IMR-90 (cell line): ENCODE measurements around the gene SPATA21. TPM values are rescaled to one million over a fixed set of nuclear protein-coding genes. Genes with fewer than 3 reads are reported as not detected.

Experiments used
- ATAC-seq: fragments of 200-7000 bp; cut with Tn5 transposase; 2 replicates; pipeline ENCODE4 v1.9.1; 2020; ENCODE audit warnings: low read depth, mild to moderate bottlenecking, moderate library complexity
- BruUV-seq: library from RNA; stranded (reverse); fragments of 400-500 nt; replicated peaks from 2 replicates; lab custom pipeline; 2021; lab: Mats Ljungman, UMichigan
- CTCF ChIA-PET: fragments of 300-600 bp; formaldehyde crosslinking; extraction: SDS; loops from one replicate; lab custom pipeline; 2021; ENCODE audit warnings: antibody characterized with exemption; lab: Yijun Ruan, JAX
- POLR2A ChIA-PET: fragments of 300-600 bp; sonication (Branson Sonifier 250); formaldehyde crosslinking; loops from one replicate; lab custom pipeline; 2022; ENCODE audit warnings: antibody characterized with exemption; ENCODE audit not compliant: unreplicated experiment; lab: Charles Lee
- DNase-seq: peaks from one replicate; pipeline ENCODE4 v3.0.0; 2013
- H2AFZ ChIP-seq: replicated peaks from 2 replicates; pipeline ENCODE3; 2013; ENCODE audit warnings: low read length, mild to moderate bottlenecking; ENCODE audit not compliant: poor library complexity
- H2AK5ac ChIP-seq: 2 replicates; pipeline ENCODE4 v1.6.1; 2013; ENCODE audit warnings: low read depth, low read length, inconsistent platforms
- H2AK9ac ChIP-seq: replicated peaks from 2 replicates; pipeline ENCODE3; 2013; ENCODE audit warnings: mild to moderate bottlenecking, low read depth, low read length, moderate library complexity; ENCODE audit not compliant: poor library complexity
- H2BK120ac ChIP-seq: 2 replicates; pipeline ENCODE4 v1.6.1; 2013; ENCODE audit warnings: low read depth, low read length, inconsistent platforms
- H2BK15ac ChIP-seq: 3 replicates; pipeline ENCODE4 v1.6.1; 2013; ENCODE audit warnings: low read depth, low read length, inconsistent platforms
- H2BK20ac ChIP-seq: 2 replicates; pipeline ENCODE4 v1.6.1; 2013; ENCODE audit warnings: low read depth, mild to moderate bottlenecking, inconsistent platforms, low read length, moderate library complexity
- H2BK5ac ChIP-seq: 2 replicates; pipeline ENCODE4 v1.6.1; 2013; ENCODE audit warnings: mild to moderate bottlenecking, low read depth, low read length, inconsistent platforms; ENCODE audit not compliant: poor library complexity, severe bottlenecking
- H3K14ac ChIP-seq: replicated peaks from 2 replicates; pipeline ENCODE4 v1.6.1; 2013; ENCODE audit warnings: low read depth, low read length, inconsistent platforms
- H3K18ac ChIP-seq: 2 replicates; pipeline ENCODE4 v1.6.1; 2013; ENCODE audit warnings: low read depth, low read length, control low read depth
- H3K23ac ChIP-seq: 2 replicates; pipeline ENCODE4 v1.6.1; 2013; ENCODE audit warnings: low read depth, low read length, inconsistent platforms
- H3K27ac ChIP-seq: 2 replicates; pipeline ENCODE4 v1.5.1; 2013; ENCODE audit warnings: mild to moderate bottlenecking, control low read depth, low read length; ENCODE audit not compliant: insufficient read depth
- H3K27me3 ChIP-seq: 2 replicates; pipeline ENCODE4 v1.6.1; 2013; ENCODE audit warnings: low read length; ENCODE audit not compliant: control insufficient read depth, insufficient read depth
- H3K36me3 ChIP-seq: 2 replicates; pipeline ENCODE4 v1.6.1; 2013; ENCODE audit warnings: low read length, mixed read lengths; ENCODE audit not compliant: control insufficient read depth, insufficient read depth
- H3K4ac ChIP-seq: 2 replicates; pipeline ENCODE4 v1.6.1; 2013; ENCODE audit warnings: low read depth, low read length, inconsistent platforms
- H3K4me1 ChIP-seq: 2 replicates; pipeline ENCODE4 v1.6.1; 2013; ENCODE audit warnings: low read length, mixed read lengths; ENCODE audit not compliant: control insufficient read depth, insufficient read depth
- H3K4me2 ChIP-seq: 2 replicates; pipeline ENCODE4 v1.6.1; 2013; ENCODE audit warnings: low read depth, mild to moderate bottlenecking, control low read depth, low read length, moderate library complexity
- H3K4me3 ChIP-seq: 2 replicates; pipeline ENCODE4 v1.5.1; 2013; ENCODE audit warnings: low read depth, mild to moderate bottlenecking, control low read depth, low read length, moderate library complexity; ENCODE audit not compliant: insufficient read depth
- H3K56ac ChIP-seq: 2 replicates; pipeline ENCODE4 v1.6.1; 2013; ENCODE audit warnings: low read length, inconsistent platforms; ENCODE audit not compliant: insufficient read depth; ENCODE audit errors: extremely low read depth
- H3K79me1 ChIP-seq, 2 experiments: 2 replicates each; pipeline ENCODE4 v1.6.1; 2013; ENCODE audit warnings: low read length in 2 of 2, inconsistent platforms in 1 of 2, low read depth in 1 of 2
- H3K9ac ChIP-seq: 2 replicates; pipeline ENCODE4 v1.6.1; 2013; ENCODE audit warnings: low read depth, low read length, control low read depth
- H3K9me1 ChIP-seq: 2 replicates; pipeline ENCODE4 v1.6.1; 2013; ENCODE audit warnings: low read length, inconsistent platforms; ENCODE audit not compliant: insufficient read depth
- H3K9me3 ChIP-seq: 2 replicates; pipeline ENCODE4 v1.6.1; 2013; ENCODE audit warnings: low read length; ENCODE audit not compliant: control insufficient read depth, insufficient read depth
- H4K20me1 ChIP-seq: 2 replicates; pipeline ENCODE4 v1.6.1; 2013; ENCODE audit warnings: low read length, inconsistent platforms; ENCODE audit not compliant: insufficient read depth
- H4K5ac ChIP-seq: 2 replicates; pipeline ENCODE4 v1.6.1; 2013; ENCODE audit warnings: mild to moderate bottlenecking, low read depth, low read length, control low read depth
- H4K8ac ChIP-seq, 2 experiments: 2 replicates each; pipeline ENCODE4 v1.6.1; 2013; ENCODE audit warnings: low read depth in 2 of 2, low read length in 2 of 2, control low read depth in 1 of 2, inconsistent platforms in 1 of 2
- H4K91ac ChIP-seq: 2 replicates; pipeline ENCODE4 v1.6.1; 2013; ENCODE audit warnings: low read depth, low read length, inconsistent platforms; ENCODE audit not compliant: insufficient read depth
- BHLHE40 ChIP-seq: fragments of 150-350 bp; IDR thresholded peaks from 2 replicates; pipeline ENCODE4 v1.6.1; 2016; ENCODE audit warnings: mild to moderate bottlenecking, low read depth, low read length
- MAFK ChIP-seq: IDR thresholded peaks from 2 replicates; pipeline ENCODE4 v1.6.1; 2012; ENCODE audit warnings: low read depth, low read length, improper control_type of control experiment
- MAZ ChIP-seq: IDR thresholded peaks from 2 replicates; pipeline ENCODE4 v1.6.1; 2012; ENCODE audit warnings: low read depth, mild to moderate bottlenecking, low read length, improper control_type of control experiment, moderate library complexity, borderline replicate concordance
- RCOR1 ChIP-seq: IDR thresholded peaks from 2 replicates; pipeline ENCODE4 v1.6.1; 2012; ENCODE audit warnings: mild to moderate bottlenecking, low read length, improper control_type of control experiment; ENCODE audit not compliant: insufficient replicate concordance
- RFX5 ChIP-seq: IDR thresholded peaks from 2 replicates; pipeline ENCODE4 v1.8.0; 2012; ENCODE audit warnings: low read depth, mild to moderate bottlenecking, low read length, moderate library complexity
- USF2 ChIP-seq: fragments of 150-350 bp; IDR thresholded peaks from 2 replicates; pipeline ENCODE4 v1.6.1; 2017; ENCODE audit warnings: mild to moderate bottlenecking, antibody characterized with exemption, low read length, low read depth
- WGBS, 2 experiments: methylation state at CpG; one replicate each; pipeline versions ENCODE4 v1.1.5 to v1.1.7; 2013; ENCODE audit warnings: missing lambda C conversion rate in 2 of 2; ENCODE audit not compliant: insufficient read length in 1 of 2; ENCODE audit errors: extremely low coverage in 2 of 2; 5-methylcytosine and 5-hydroxymethylcytosine counted together
- dilution Hi-C: fragments of 300-500 bp; cut with HindIII; formaldehyde crosslinking; loops from one replicate; pipeline ENCODE4 v1.14.3; 2018; ENCODE audit warnings: low sequenced_read_pairs; ENCODE audit not compliant: unreplicated experiment
- in situ Hi-C: fragments of 300-500 bp; cut with MboI; formaldehyde crosslinking; loops from 3 replicates; pipeline ENCODE4 v1.14.3; 2019; ENCODE audit warnings: low sequenced_read_pairs, inconsistent platforms, mixed read lengths
- intact Hi-C: fragments of 100-400 bp; cut with micrococcal nuclease; formaldehyde crosslinking; loops from 2 replicates; pipeline ENCODE4 v1.10.0; 2022
- polyA plus RNA-seq, 3 experiments: library from polyadenylated mRNA; depleted of rRNA; stranded (reverse); fragments of >200 nt; gene quantifications; 2 replicates each; pipeline ENCODE4 v1.2.3, GENCODE V29; 2012; ENCODE audit warnings: low replicate concordance in 1 of 3
- total RNA-seq: library from RNA; depleted of rRNA; stranded (reverse); fragments of >200 nt; gene quantifications from 2 replicates; pipeline ENCODE4 v1.2.3, GENCODE V29; 2012

Gene SPATA21
- total and polyA plus RNA-seq, 2 of the 4 experiments (the other 2 are of a cell fraction): not detected

- no peak overlapping the region for H4K8ac ChIP-seq
- intact Hi-C loops (no loop called here), in situ Hi-C loops (no loop called here), dilution Hi-C loops (no loop called here)
- H3K27ac ChIP-seq: no peak overlapping the region
- POLR2A ChIA-PET: no interaction called here
- no peak overlapping the region for H4K5ac ChIP-seq
- DNase-seq (no peak), ATAC-seq (no peak)
- H3K9me1 ChIP-seq: no peaks in the 10 kb centered on the region
- no peak overlapping the region for H2BK20ac ChIP-seq
- H3K4me3 ChIP-seq: no peak overlapping the region
- no peaks in the 10 kb centered on the region for H4K20me1 ChIP-seq
- no peak overlapping the region for H3K56ac ChIP-seq
- H3K4ac ChIP-seq: no peak overlapping the region
- H2AK9ac ChIP-seq: no peak overlapping the region
- no peak overlapping the region for H2BK15ac ChIP-seq
- H3K14ac ChIP-seq: no peak overlapping the region
- no peak overlapping the region for H4K91ac ChIP-seq
- no peak overlapping the region for H3K18ac ChIP-seq
- no peak overlapping the region for H2AK5ac ChIP-seq
- CTCF ChIA-PET: no interaction called here
- H3K9me3 ChIP-seq: no peaks in the 10 kb centered on the region
- no peak overlapping the region for H3K4me2 ChIP-seq
- 75% methylated on average over 1 of the region's 3 CpGs; no CpG with 5 or more reads in 1 of the 2 experiments for WGBS, 2 experiments
- no peak overlapping the region for H2BK120ac ChIP-seq
- H2AFZ ChIP-seq: no peak overlapping the region
- BruUV-seq: no TSS peak
- no peak for TF ChIP-seq RCOR1
- TF ChIP-seq MAZ: no peak
- no peak for TF ChIP-seq MAFK
- TF ChIP-seq BHLHE40: no peak
- TF ChIP-seq USF2: no peak
- TF ChIP-seq RFX5: no peak
- no peaks in the 10 kb centered on the region for H3K79me1 ChIP-seq
- no peak overlapping the region for H3K9ac ChIP-seq
- no peaks in the 10 kb centered on the region for H3K36me3 ChIP-seq
- no peaks in the 10 kb centered on the region for H3K4me1 ChIP-seq
- H2BK5ac ChIP-seq: no peak overlapping the region
- peaks cover 3% of the 10 kb centered on the region; the same call in 1 of the 2 replicates for H3K27me3 ChIP-seq
- no peak overlapping the region for H3K23ac ChIP-seq
Measured at GRCh38 chr1:16413191-16413590, 24.0 kb downstream of the SPATA21 start.
